Activated CD8-positive, alpha-beta memory T cell treated with anti-CD3 and anti-CD28 coated beads for 36 hours (primary cell): ENCODE data around the gene POU2AF3. TPM values are rescaled to one million over a fixed set of nuclear protein-coding genes. Genes with fewer than 3 reads are reported as not detected.

Experiments used
- CTCF ChIA-PET: fragments of 350-600 bp; sonication (Branson Sonifier 250); formaldehyde crosslinking; loops from one replicate; lab custom pipeline; 2021; ENCODE audit warnings: antibody characterized with exemption; lab: Charles Lee
- POLR2A ChIA-PET: fragments of 350-600 bp; sonication (Branson Sonifier 250); formaldehyde crosslinking; loops from one replicate; lab custom pipeline; 2021; ENCODE audit warnings: antibody characterized with exemption; lab: Charles Lee
- total RNA-seq, 2 experiments: library from RNA; stranded (reverse); gene quantifications; one replicate each; pipeline ENCODE4 v1.2.3, GENCODE V29; 2021

The POU2AF3 gene
- total RNA-seq, 2 experiments from 2014 or later: not detected

DNA sequence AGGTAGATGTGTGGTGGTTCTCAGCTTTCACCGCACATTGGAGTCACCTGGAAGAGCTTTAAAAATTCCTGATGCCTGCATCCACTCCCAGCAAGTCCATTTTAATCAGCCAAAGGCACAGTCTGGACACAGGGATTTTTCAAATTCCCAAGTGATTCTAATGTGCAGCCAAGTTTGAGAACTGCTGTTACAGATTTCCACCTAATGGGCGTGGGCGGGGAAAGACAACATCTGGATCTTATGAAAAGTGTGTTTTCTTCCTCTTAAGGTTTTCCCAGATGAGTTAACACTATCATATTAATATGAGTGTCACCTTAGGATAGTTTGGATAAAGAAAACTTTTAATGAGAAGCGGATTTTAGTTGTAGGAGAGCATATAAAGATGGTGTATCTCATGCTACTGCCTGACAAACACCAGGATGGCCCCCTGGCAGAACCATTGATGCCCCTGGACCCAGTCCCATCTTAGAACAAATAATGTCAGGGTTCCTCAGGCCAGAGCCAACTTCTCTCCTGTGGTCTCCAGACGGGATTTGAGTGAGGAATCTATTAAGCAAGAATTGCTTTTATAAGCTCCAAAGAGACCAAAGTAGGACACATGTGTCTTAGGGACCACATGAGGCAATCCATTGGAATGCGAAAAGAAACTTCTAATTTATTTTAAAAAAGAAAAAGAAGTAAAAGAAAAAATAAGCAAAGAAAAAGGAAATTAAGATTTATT is 48.8 kb downstream of the POU2AF3 start:
- CTCF ChIA-PET: no interaction called here

DNA sequence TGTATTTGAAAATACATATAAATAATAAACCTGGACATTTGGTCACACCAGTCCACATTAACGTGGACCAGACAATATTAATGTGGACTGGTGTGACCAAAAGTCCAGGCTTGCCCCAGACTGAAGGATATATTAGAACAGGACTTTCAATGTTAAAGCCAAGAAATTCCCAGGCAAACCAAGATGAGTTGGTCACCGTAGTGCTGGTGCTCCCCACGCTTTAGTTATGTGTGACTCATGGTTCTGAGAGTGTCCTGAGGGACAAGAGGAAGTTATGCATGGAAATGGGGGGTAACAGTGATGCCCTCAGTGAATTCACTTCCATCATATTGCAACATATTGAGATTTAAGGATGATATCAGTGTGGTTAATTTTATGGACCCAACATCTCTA is 49.4 kb downstream of the POU2AF3 start:
- POLR2A ChIA-PET: no interaction called here
- CTCF ChIA-PET: no interaction called here

More for the DNA sequence above, 48.8 kb downstream of the POU2AF3 start:
- POLR2A ChIA-PET: no interaction called here

DNA sequence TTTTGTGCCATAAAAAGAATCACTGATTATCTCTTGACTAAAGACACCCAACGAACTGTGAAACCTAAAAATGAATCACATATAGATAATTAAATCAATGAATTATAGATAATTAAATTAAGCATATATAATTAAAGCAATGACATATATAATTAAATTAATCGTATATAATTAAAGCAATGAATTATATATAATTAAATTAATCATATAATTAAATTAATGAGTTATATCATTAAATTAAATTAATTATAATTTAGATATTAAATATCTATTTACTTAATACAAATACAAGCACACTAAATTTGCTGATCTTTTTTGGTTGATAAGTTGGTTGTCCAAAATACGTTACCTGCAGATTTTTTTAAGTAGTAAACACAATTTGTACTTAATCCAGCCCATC is 49.8 kb downstream of the POU2AF3 start:
- ChIA-PET POLR2A (no interaction called here), CTCF (no interaction called here)

DNA sequence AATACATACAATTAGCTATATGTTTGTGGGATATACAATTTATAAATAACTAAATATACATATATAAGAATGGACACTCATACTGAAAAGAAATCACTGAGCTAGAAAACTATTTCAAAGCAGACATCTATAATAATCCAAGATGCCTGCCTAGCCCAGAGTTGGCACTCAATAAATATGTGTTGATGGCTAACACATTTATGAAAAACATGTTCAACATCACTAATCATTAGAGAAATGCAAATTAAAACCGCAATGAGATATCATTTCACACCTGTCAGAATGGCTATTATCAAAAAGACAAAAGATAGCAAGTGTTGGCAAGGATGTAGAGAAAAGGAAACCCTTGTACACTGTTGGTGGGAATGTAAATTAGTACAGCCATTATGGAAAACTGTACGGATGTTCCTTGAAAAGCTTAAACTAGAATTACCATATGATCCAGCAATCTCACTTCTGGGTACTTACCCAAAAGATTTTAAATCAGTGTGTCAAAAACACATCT is 50.9 kb downstream of the POU2AF3 start:
- ChIA-PET CTCF (no interaction called here), POLR2A (no interaction called here)

DNA sequence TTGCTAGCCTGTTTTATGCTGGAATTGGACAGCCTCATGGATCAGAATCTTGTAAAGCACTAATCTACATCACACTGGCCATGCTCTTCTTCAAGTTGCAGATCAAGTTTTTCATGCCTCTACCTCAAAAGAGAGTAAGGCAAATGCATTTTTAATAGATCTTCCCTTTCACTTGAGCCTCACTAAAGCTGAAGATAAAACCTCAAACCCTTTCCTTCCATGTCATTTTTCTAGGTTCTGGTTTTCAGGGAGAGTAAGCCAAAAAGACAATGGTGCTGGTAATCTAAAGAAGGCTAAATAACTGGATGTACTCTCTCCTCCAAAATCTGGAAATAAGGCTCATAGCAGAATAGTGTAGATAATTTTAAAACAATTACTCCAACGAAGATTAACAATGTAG is 52.5 kb downstream of the POU2AF3 start:
- CTCF ChIA-PET: no interaction called here
- POLR2A ChIA-PET: no interaction called here

DNA sequence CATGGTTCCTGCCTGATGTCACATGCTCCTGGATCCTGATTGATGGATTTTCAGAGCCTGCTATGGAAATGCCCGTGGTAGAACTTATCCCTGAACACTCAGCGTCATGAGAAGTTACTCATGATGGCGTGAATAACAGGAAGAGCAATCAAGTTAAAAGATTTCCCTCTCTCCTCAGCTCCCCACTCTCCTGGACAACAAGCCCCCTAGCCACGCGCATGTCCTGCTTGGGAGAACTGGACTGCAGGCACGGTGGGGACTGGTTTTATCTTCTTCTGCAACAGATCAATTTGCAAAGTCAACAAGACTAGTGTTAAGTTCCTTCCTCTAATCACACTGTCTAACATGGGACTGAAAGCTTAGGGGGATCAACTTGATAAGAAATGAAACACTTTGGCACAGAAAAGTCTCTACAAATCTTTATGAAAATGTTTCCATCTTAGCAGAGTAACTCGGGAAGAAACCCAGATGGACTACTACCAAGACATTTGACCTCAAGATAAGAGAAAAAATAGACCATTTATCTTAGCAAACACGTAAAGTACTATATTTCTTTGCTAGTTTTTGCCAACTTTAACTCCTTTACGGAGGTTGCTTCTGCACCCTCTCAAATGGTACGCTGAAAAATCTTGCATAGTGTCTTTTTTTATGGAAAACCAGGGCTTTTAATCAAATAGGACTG is 53.2 kb downstream of the POU2AF3 start:
- ChIA-PET POLR2A (no interaction called here), CTCF (no interaction called here)

DNA sequence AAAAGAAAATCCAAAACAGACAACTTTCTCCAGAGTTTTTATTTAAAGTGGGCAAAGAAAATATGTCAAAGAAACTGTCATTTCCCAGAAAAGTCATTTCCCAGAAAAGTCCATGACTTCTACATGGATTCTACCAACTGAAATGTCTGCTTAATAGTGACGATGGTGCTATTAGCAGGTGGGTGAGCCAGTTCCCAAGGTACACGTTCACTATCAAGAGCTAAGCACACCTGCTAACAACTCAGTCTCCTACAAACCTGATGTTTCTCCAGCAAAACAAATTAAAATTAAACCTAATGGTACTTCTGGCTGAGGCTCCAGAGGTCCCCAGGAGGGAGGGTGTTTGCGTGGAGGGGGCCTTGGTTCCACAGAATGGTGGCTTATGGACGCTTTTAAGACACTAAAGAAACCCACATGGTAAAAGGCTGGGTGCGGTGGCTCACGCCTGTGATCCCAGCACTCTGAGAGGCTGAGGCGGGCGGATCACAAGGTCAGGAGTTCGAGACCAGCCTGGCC is 53.9 kb downstream of the POU2AF3 start:
- CTCF ChIA-PET: no interaction called here
- POLR2A ChIA-PET: no interaction called here

DNA sequence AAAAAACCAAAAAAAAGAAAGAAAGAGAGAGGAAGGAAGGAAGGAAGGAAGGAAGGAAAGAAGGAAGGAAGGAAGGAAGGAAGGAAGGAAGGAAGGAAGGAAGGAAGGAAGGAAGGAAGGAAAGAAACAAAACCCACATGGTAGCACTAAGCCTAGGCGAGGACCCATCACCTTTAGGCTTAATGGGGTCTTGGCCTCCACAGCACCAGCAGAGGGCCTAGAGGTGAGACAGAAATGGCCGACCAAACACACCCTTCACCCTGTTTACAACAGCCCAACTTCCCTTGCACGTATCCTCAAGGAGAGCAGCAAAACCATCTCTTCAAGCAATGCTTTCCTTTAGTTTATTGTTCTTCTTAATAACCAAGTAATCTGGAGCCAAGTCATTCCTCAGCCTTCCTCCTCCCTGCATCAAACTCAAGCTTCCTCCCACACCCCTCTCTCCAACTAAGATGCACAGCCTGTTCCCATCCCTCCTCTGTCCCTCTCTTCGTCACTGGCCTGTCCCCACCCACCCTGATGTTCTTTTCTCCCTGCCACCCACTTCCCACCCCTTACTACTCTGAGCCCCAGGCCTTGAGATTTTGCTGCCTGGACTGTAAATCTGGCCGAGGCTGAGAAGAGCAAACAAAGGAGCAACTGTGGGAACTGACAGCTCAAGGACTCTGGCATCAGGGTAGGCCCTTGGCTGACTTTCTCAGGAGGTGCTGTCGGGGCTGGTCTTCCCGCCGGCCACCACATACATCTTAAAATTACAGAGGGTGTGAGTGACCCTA is 54.8 kb downstream of the POU2AF3 start:
- ChIA-PET CTCF (no interaction called here), POLR2A (no interaction called here)

DNA sequence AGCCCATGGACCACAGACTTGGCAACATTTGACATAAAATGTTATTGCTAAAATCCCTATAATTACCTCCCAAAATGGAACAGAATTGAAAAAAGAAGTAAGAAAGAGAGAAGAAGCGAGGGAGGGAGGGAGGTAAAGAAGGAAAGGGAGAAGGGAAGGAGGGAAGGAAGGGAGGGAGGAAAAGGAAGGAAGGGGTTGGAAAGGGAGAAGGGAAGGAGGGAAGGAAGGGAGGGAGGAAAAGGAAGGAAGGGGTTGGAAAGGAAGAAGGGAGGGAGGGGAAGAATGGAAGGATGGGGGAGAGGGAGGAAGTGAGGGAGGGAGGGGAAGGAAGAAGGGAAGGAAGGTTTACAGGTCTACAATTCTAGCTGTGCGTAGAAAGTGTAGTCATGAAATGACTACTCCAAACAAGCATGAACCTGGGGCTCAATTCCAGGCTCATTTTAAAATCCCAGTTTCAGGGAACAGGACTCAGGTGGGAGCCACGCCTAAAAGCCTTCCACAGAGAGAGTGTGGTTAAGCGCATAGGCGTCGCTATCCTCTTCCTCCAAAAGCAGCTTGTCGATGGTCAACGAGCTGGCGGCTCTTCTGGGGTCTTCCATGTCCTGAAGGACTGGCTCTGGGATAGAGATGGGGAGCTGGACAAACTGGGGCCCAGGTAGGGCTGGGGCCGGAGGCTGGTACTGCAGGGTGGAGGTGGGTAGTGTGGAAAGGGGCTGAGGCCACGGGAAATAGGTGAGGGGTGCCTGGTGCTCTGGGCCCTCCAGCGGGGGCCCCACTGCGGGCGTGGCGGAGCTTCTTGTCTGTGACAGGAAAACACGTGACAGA is 55.6 kb downstream of the POU2AF3 start:
- CTCF ChIA-PET: no interaction called here
- POLR2A ChIA-PET: no interaction called here

DNA sequence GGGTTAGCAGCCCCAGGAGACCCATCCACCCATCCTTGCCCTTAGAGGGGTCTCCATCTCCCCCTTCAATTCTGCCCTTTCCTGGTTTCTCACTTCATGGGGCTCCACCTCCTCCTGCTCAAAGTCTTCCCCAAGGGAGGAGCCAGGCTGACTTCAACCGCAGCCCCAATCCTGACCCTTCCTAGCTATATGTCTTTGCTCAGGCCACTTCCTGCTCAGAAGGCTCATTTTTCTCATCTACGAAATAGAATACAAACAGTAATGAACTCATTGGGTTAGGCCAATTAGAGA is 56.2 kb downstream of the POU2AF3 start:
- POLR2A ChIA-PET: no interaction called here

DNA sequence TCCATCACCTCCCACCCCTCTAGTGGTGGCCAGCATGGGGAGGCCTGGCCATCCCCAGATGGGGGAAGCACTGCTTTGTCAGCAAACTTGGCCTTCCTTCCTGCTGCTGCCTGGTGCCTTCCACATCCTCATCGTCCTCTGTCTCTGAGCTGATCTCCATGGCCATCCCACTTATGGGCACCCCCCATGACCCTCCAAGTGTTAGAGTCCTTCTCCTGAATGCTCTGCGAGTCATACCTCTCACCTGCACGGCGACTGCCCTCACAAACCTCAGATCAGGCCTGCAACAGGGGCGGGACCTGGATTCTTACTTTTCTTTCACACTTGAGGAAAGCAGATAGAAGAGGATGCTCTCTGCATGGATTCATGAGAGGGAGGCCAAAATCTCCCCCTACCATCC is 56.8 kb downstream of the POU2AF3 start:
- CTCF ChIA-PET: no interaction called here
- POLR2A ChIA-PET: no interaction called here

More for the DNA sequence above, 56.2 kb downstream of the POU2AF3 start:
- CTCF ChIA-PET: no interaction called here

DNA sequence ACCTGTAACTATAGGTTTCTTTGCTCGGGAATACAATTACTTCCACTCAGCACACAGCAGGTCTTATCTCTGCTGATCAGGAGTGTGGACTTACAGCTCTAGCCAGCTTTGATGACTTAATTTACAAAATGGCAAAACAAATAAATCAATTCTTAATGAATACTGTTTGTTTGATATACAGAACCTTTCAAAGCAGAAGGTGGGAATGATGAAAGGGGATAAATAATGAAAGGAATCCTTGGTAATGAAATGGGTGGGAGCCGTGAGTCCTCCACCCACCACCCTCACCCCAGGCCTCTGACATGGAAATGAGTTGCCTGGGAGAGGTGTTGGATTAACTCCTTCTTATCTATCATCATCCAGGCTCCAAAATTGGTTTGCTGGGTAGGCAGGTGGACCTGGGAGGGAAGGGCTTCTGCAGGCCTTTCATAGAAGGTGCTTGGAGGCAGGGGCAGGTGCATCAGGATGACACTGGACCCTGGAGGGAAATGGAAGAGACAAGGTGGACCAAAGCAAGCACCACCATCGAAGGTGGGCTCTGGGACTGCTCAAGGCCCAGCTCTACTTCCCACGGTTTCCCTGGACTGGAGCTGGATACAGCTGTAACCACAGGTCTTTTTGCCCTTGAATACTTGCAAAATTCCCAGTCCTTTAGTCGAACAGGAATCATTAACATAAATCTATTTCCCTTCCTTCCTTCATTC is 57.8 kb downstream of the POU2AF3 start:
- POLR2A ChIA-PET: no interaction called here
- CTCF ChIA-PET: no interaction called here

DNA sequence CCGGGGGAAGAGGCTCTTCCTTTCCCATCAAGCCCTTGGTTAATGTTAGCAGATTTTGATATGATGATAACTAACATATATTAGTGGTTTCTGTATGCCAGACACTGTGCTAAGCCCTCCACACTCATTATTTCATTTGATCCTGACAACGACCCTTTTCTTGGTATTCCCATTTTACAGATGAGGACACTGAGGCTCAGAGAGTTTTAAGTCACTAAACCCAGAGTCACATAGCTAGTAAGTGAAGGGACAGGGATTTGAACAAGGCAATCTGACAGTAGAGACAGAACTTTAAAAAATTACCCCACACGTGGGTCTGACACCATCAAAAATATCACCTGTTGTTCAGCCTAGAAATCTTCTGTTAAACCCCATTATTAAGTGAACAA is 58.3 kb downstream of the POU2AF3 start:
- ChIA-PET POLR2A (no interaction called here), CTCF (no interaction called here)

DNA sequence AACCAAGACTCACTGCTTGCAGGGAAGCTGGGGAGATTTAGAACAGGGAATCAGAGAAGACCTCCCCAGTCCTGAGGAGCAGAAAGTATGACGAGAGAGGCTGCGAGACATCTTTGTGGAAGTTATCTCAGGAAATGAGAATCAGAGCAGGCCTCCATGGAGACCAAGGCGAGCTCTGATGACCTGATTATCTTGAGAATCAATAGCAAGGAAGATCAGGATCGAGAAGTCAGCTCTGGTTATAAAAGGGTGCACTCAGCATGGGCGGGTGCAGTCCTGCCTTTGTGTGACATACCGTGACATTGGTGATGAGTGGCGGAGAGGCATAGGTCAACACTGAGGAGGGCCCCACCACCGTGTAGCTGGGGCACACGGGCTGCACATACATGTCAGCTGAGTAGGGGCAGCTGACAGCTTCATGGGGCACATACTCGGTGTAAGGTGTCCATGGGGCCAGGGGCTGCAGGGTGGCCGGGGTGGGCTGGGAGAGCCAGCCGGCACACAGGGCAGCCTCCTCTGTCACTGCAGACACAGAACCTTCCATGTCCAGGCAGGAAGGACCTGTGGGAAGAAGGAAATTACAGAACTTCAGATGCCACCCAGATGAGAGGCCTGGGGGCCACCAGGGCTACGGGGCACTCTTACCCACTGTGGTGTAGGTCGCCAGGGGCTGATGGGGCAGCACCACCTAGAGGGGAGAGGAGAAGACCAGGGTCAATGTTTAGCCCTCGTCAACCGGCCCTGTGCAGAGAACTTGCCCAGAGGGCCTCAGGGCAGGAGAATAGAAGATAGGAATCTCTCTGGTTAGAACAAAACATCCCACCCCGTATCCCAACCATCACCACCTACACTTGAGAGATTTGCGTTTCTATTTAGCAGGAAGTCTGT is 59.0 kb downstream of the POU2AF3 start:
- ChIA-PET CTCF (no interaction called here), POLR2A (no interaction called here)
